ENCODE measurements around the gene TADA3. TPM values are rescaled to one million over a fixed set of nuclear protein-coding genes. Genes with fewer than 3 reads are reported as not detected.

Gene TADA3
- total and polyA plus RNA-seq, 2 of the 4 experiments (the other 2 are of a cell fraction), result 68.0 to 83.0 TPM

DNA sequence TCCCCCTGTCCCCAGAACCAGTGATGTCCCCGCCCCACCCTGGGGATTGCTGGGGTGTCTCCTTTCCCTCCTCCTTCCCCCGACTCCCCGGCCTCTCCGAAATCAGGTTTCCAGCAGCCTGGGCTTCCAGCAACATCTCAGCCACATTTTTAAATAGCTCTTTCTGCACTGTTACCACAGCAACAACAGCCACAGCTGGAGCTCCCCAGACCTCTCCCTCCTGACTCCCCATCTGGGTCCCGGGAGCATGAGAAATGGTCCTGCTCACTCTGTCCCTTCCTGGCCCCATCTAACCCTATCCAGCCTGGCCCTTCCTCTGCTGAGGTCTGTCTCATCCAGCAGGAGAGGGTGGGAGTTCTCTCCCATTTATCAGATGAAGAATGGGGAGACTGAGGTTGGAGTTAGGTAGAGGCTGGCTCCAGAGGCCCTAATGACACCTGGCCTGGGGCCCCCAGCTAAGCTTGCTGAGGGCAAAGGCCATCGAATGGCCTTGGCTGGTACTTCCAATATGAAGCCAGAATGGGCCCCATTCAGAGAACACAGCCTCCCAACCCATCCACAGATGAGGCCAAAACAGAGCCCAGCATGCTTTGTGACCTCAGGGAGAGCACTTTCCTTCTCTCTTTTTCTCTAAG is 24.0 kb downstream of the TADA3 start:
- Histone ChIP-seq H3K4me3 (ENCODE audit: insufficient read depth, low read depth, low read length) (no peak overlapping the region), H3K4me2 (ENCODE audit: low read depth, low read length) (no peak overlapping the region; the same call in 1 of the 2 replicates)

More for the DNA sequence above, 24.0 kb downstream of the TADA3 start:
- DNase-seq (no peak), ATAC-seq (ENCODE audit: low read depth) (no peak)
- H3K79me1 ChIP-seq (ENCODE audit: low read depth in 1 of 2, low read length in 2 of 2), result peaks cover 16 to 49% of the 10 kb centered on the region in 2 experiments
- in situ Hi-C loops (cut with MboI; ENCODE audit: low sequenced_read_pairs), result no loop called here
- H3K23ac ChIP-seq (ENCODE audit: low read depth, low read length), result peak overlapping the region; percentile 66
- no peak overlapping the region for H4K91ac ChIP-seq (ENCODE audit: insufficient read depth, low read depth, low read length)
- no peak for TF ChIP-seq BHLHE40 (IDR thresholded peaks at IDR 0.05; ENCODE audit: low read depth, low read length)
- peaks cover 8% of the 10 kb centered on the region; the same call in 1 of the 2 replicates for H4K20me1 ChIP-seq (ENCODE audit: insufficient read depth, low read length)
- 59% methylated on average over 3 of the region's 6 CpGs; no CpG with 5 or more reads in 1 of the 2 experiments for WGBS, 2 experiments (ENCODE audit: extremely low coverage in 2 of 2, insufficient read length in 1 of 2)
- H3K9me3 ChIP-seq (ENCODE audit: control insufficient read depth, insufficient read depth, low read length), result no peaks in the 10 kb centered on the region
- no peak overlapping the region for H2BK20ac ChIP-seq (ENCODE audit: low read depth, low read length)
- H4K5ac ChIP-seq (ENCODE audit: low read depth, low read length), result no peak overlapping the region
- H2BK5ac ChIP-seq (ENCODE audit: low read depth, low read length, poor library complexity, severe bottlenecking), result no peak overlapping the region
- dilution Hi-C loops (cut with HindIII; ENCODE audit: low sequenced_read_pairs, unreplicated experiment), result no loop called here
- no peak overlapping the region for H3K27ac ChIP-seq (ENCODE audit: insufficient read depth, low read length)
- peak overlapping the region; percentile 25; the same call in 1 of the 2 replicates for H2BK120ac ChIP-seq (ENCODE audit: low read depth, low read length)
- intact Hi-C loops (cut with micrococcal nuclease), result no loop called here
- H2AFZ ChIP-seq (replicated peaks; ENCODE audit: low read length, poor library complexity), result no peak overlapping the region
- peak overlapping the region; percentile 29; the same call in 1 of the 2 replicates for H3K14ac ChIP-seq (replicated peaks; ENCODE audit: low read depth, low read length)
- H3K4me1 ChIP-seq (ENCODE audit: control insufficient read depth, insufficient read depth, low read length), result peaks cover 27% of the 10 kb centered on the region
- H4K8ac ChIP-seq (ENCODE audit: low read depth in 2 of 2, low read length in 2 of 2), result peak overlapping the region in 1 of 2 experiments; percentile 4; a peak in 1 of 4 replicates
- no peak overlapping the region for H3K56ac ChIP-seq (ENCODE audit: extremely low read depth, insufficient read depth, low read length)
- peak overlapping the region; percentile 87 for H2AK9ac ChIP-seq (replicated peaks; ENCODE audit: low read depth, low read length, poor library complexity)
- no TSS peak for BruUV-seq (replicated peaks)
- H3K9me1 ChIP-seq (ENCODE audit: insufficient read depth, low read length), result peaks cover 28% of the 10 kb centered on the region
- CTCF ChIA-PET, result no interaction called here
- peak overlapping the region; percentile 63; the same call in 1 of the 2 replicates for H3K4ac ChIP-seq (ENCODE audit: low read depth, low read length)
- no peaks in the 10 kb centered on the region for H3K27me3 ChIP-seq (ENCODE audit: control insufficient read depth, insufficient read depth, low read length)
- H2AK5ac ChIP-seq (ENCODE audit: low read depth, low read length), result peak overlapping the region; percentile 31; the same call in 1 of the 2 replicates
- peak overlapping the region; percentile 63 for H3K9ac ChIP-seq (ENCODE audit: low read depth, low read length)
- no peak overlapping the region for H2BK15ac ChIP-seq (ENCODE audit: low read depth, low read length)
- no peak overlapping the region for H3K18ac ChIP-seq (ENCODE audit: low read depth, low read length)
- POLR2A ChIA-PET (ENCODE audit: unreplicated experiment), result interaction anchor here (0.5 kb wide), 1 partner anchor 513 kb away, joined by 3 read pairs; no protein-coding TSS in a partner anchor
- H3K36me3 ChIP-seq (ENCODE audit: control insufficient read depth, insufficient read depth, low read length), result peaks cover 1% of the 10 kb centered on the region; the same call in 1 of the 2 replicates

All from IMR-90 (cell line).